Mucosa of descending colon (tissue), 3 donors: Measurements from ENCODE around the gene TMEM86A. TPM values are rescaled to one million over a fixed set of nuclear protein-coding genes. Genes with fewer than 3 reads are reported as not detected.
"Not testable (repeated sequence)": the region's sequence is repeated elsewhere in the genome, so short reads cannot be mapped to it uniquely, and the experiment has no call there.

Source experiments
- ATAC-seq: fragments of 200-7000 bp; cut with Tn5 transposase; one replicate; pipeline ENCODE4 v1.9.1; 2020; ENCODE audit warnings: mild to moderate bottlenecking, moderate library complexity
- DNase-seq, 3 donors: peaks; one replicate each; pipeline ENCODE4 v3.0.0-alpha.2; 2020
- H3K36me3 ChIP-seq: fragments of 200-600 bp; one replicate; pipeline ENCODE4 v1.8.0; 2021; ENCODE audit warnings: low read depth, mild to moderate bottlenecking
- H3K4me1 ChIP-seq: fragments of 200-600 bp; one replicate; pipeline ENCODE4 v1.8.0; 2021; ENCODE audit warnings: low read depth, mild to moderate bottlenecking
- H3K4me3 ChIP-seq: fragments of 200-600 bp; one replicate; pipeline ENCODE4 v1.8.0; 2021; ENCODE audit warnings: mild to moderate bottlenecking
- H3K9me3 ChIP-seq: fragments of 200-600 bp; one replicate; pipeline ENCODE4 v1.8.0; 2021; ENCODE audit warnings: mild to moderate bottlenecking
- CTCF ChIP-seq: fragments of 200-600 bp; IDR thresholded peaks from one replicate; pipeline ENCODE4 v1.8.0; 2022; ENCODE audit warnings: antibody characterized with exemption, mild to moderate bottlenecking
- intact Hi-C, 2 donors: fragments of 100-400 bp; cut with DNase I in 1 of 2; cut with micrococcal nuclease in 1 of 2; formaldehyde crosslinking; loops; one replicate each; pipeline versions ENCODE4 v1.11.0 to v1.11.1; 2022; cut with DNase I, micrococcal nuclease
- total RNA-seq, 3 donors: library from RNA; stranded (reverse); fragmentation: NEBNext Ultra II Directional in 2 of 3; extraction: Animal tissue kit (Norgen Biotek cat#: 25700) in 2 of 3; gene quantifications; one replicate each; pipeline versions ENCODE4 v1.2.1 to v1.2.4, GENCODE V29; 2021 to 2023
- donor health status: DM: no; HTN: no; CAD: no; lungs with moderate emphysema.
- donor health status: DM: no; HTN: no; CAD: no.
- donor health status: DM: no; HTN: yes; CAD: no.

TMEM86A gene
- total RNA-seq, 3 donors from 2014 or later: 1.7 to 6.0 (median 5.0) TPM

- no peaks in the 10 kb centered on the region for H3K36me3 ChIP-seq
- no peaks in the 10 kb centered on the region for H3K9me3 ChIP-seq
- intact Hi-C loops: no loop called here
- DNase-seq: no peak
- ATAC-seq: no peak
- TF ChIP-seq CTCF: no peak
- no peaks in the 10 kb centered on the region for H3K4me1 ChIP-seq
- H3K4me3 ChIP-seq: no peak overlapping the region
Measured at GRCh38 chr11:18668131-18668530, 30.4 kb upstream of the TMEM86A start.

GRCh38 chr11:18669219-18669596 lies 29.4 kb upstream of the TMEM86A start:
- TF ChIP-seq CTCF: no peak
- DNase-seq: no peak

GRCh38 chr11:18669711-18670110 lies 28.9 kb upstream of the TMEM86A start:
- Histone ChIP-seq H3K4me3 (no peak overlapping the region), H3K36me3 (no peaks in the 10 kb centered on the region), H3K9me3 (no peaks in the 10 kb centered on the region), H3K4me1 (no peaks in the 10 kb centered on the region)
- TF ChIP-seq CTCF: no peak
- intact Hi-C loops: no loop called here
- DNase-seq: no peak
- no peak for ATAC-seq

More at GRCh38 chr11:18669219-18669596, 29.4 kb upstream of the TMEM86A start:
- intact Hi-C loops: no loop called here
- H3K4me3 ChIP-seq: no peak overlapping the region
- no peaks in the 10 kb centered on the region for H3K36me3 ChIP-seq
- H3K9me3 ChIP-seq: no peaks in the 10 kb centered on the region
- ATAC-seq: no peak
- no peaks in the 10 kb centered on the region for H3K4me1 ChIP-seq

GRCh38 chr11:18671246-18671645 lies 27.3 kb upstream of the TMEM86A start:
- DNase-seq (no peak), ATAC-seq (no peak)
- no peaks in the 10 kb centered on the region for H3K36me3 ChIP-seq
- no peak for TF ChIP-seq CTCF
- H3K4me1 ChIP-seq: no peaks in the 10 kb centered on the region
- H3K9me3 ChIP-seq: no peaks in the 10 kb centered on the region
- intact Hi-C loops: no loop called here
- H3K4me3 ChIP-seq: no peak overlapping the region

GRCh38 chr11:18672209-18672608 lies 26.4 kb upstream of the TMEM86A start:
- H3K9me3 ChIP-seq, H3K4me3 ChIP-seq, H3K4me1 ChIP-seq, H3K36me3 ChIP-seq, intact Hi-C loops: not testable (repeated sequence)
- DNase-seq (peak in 1 of 3 donors; percentile 20), ATAC-seq (peak; percentile 73)

- TF ChIP-seq CTCF: no peak
- DNase-seq (no peak), ATAC-seq (no peak)
- no peaks in the 10 kb centered on the region for H3K4me1 ChIP-seq
- no peaks in the 10 kb centered on the region for H3K36me3 ChIP-seq
- intact Hi-C loops: no loop called here
- H3K9me3 ChIP-seq: no peaks in the 10 kb centered on the region
- H3K4me3 ChIP-seq: no peak overlapping the region
Measured at GRCh38 chr11:18676803-18677202, 21.8 kb upstream of the TMEM86A start.
